Measurements from ENCODE around the gene MAST2. TPM values are rescaled to one million over a fixed set of nuclear protein-coding genes. Genes with fewer than 3 reads are reported as not detected.

The MAST2 gene
- total and polyA plus RNA-seq, 2 of the 13 experiments (the other 11 are each of a cell fraction or from before 2014, with no cell fraction given): 15.3 to 23.0 TPM

GRCh38 chr1:45793942-45794604 lies 9.3 kb upstream of the MAST2 start (continued):
- TF ChIP-seq CEBPZ (IDR thresholded peaks at IDR 0.05; ENCODE audit: low read length) (no peak), ZNF354B (CRISPR knock-in tag; IDR thresholded peaks at IDR 0.05) (no peak)

- peaks cover 11% of the 10 kb centered on the region for H3K4me1 ChIP-seq (ENCODE audit: insufficient read depth, low read length)
- intact Hi-C loops (cut with micrococcal nuclease; ENCODE audit: unreplicated experiment): no loop called here
- no peak for TF ChIP-seq HOXA9 (CRISPR knock-in tag; IDR thresholded peaks at IDR 0.05; ENCODE audit: borderline replicate concordance)
- TF ChIP-seq ZUFSP (CRISPR knock-in tag; IDR thresholded peaks at IDR 0.05; ENCODE audit: borderline replicate concordance): no peak
- TF ChIP-seq IKZF5 (CRISPR knock-in tag; IDR thresholded peaks at IDR 0.05): no peak
- TF ChIP-seq ZNF772 (CRISPR knock-in tag; IDR thresholded peaks at IDR 0.05): no peak
- TF ChIP-seq RARG (CRISPR knock-in tag; IDR thresholded peaks at IDR 0.05; ENCODE audit: low read depth): no peak
- TF ChIP-seq HNRNPL (IDR thresholded peaks at IDR 0.05; ENCODE audit: low read depth, low read length): no peak
- no peak for TF ChIP-seq PCBP2 (optimal IDR thresholded peaks at IDR 0.05; ENCODE audit: low read depth, low read length, poor library complexity, severe bottlenecking)
- no peak for TF ChIP-seq CCAR2 (optimal IDR thresholded peaks at IDR 0.05; ENCODE audit: low read depth, low read length)
- BruUV-seq (replicated peaks): no TSS peak
- CTCF ChIA-PET (ENCODE audit: low intra/inter-chr PET ratio, low total read pairs): no interaction called here
- DNase-seq (ENCODE audit: low spot score): no peak
- H3K36me3 ChIP-seq (replicated peaks in 1 of 2; ENCODE audit: control insufficient read depth in 1 of 2, insufficient read depth in 2 of 2, low read length in 2 of 2): no peaks in the 10 kb centered on the region
- ATAC-seq: no peak
- H2AFZ ChIP-seq (ENCODE audit: low read length): no peak overlapping the region
- no peak overlapping the region for H3K27ac ChIP-seq (ENCODE audit: extremely low read length, insufficient read depth, low read length)
- in situ Hi-C loops (cut with HindIII; ENCODE audit: extremely low pct_ligation_motif_present, low pct_unique_long_range_greater_than_20kb): no loop called here
- H3K4me2 ChIP-seq (ENCODE audit: low read depth, low read length): peak overlapping the region; percentile 42; the same call in 1 of the 2 replicates
- 52% methylated on average over 2 of the region's 2 CpGs for WGBS (ENCODE audit: low lambda C conversion rate)
- H4K20me1 ChIP-seq (ENCODE audit: insufficient read depth, low read length): no peaks in the 10 kb centered on the region
- POLR2A ChIA-PET: interaction anchor here (0.7 kb wide), 1 partner anchor 254 kb away, joined by 3 read pairs; no protein-coding TSS in a partner anchor
- H3K27me3 ChIP-seq (ENCODE audit: control insufficient read depth in 1 of 2, insufficient read depth in 2 of 2, low read length in 2 of 2): no peaks in the 10 kb centered on the region; a peak in 1 of 5 replicates
- no peak overlapping the region for H3K4me3 ChIP-seq (replicated peaks in 1 of 3; ENCODE audit: insufficient read depth in 1 of 3, low read depth in 2 of 3, low read length in 3 of 3)
- H3K79me2 ChIP-seq (ENCODE audit: insufficient read depth, low read length): no peaks in the 10 kb centered on the region
- no peak for FAIRE-seq
- no peaks in the 10 kb centered on the region for H3K9me3 ChIP-seq (ENCODE audit: low read length)
- no peak overlapping the region for H3K9ac ChIP-seq (ENCODE audit: insufficient read depth, low read depth, low read length)
Measured at GRCh38 chr1:45796381-45796780, 7.0 kb upstream of the MAST2 start.

Data from HepG2 (cell line).